Progenitor cell of endocrine pancreas (in vitro differentiated cells): ENCODE results near the gene DIP2A. TPM values are rescaled to one million over a fixed set of nuclear protein-coding genes. Genes with fewer than 3 reads are reported as not detected.

Source experiments
- DNase-seq: peaks from one replicate; pipeline ENCODE4 v3.0.0; 2021; ENCODE audit warnings: low spot score; ENCODE audit not compliant: unreplicated experiment
- H3K27ac Mint-ChIP-seq: 2 replicates; pipeline ENCODE4 v1.8.0; 2021; ENCODE audit warnings: mild to moderate bottlenecking, moderate library complexity, mixed read lengths
- H3K27me3 Mint-ChIP-seq: 2 replicates; pipeline ENCODE4 v1.8.0; 2021; ENCODE audit warnings: mixed read lengths
- H3K36me3 Mint-ChIP-seq: 2 replicates; pipeline ENCODE4 v1.8.0; 2022; ENCODE audit warnings: mixed read lengths; ENCODE audit not compliant: insufficient read depth
- H3K4me1 Mint-ChIP-seq: 2 replicates; pipeline ENCODE4 v1.8.0; 2021; ENCODE audit warnings: low read depth, mixed read lengths
- H3K4me3 Mint-ChIP-seq: 2 replicates; pipeline ENCODE4 v1.8.0; 2021; ENCODE audit warnings: low read depth, mild to moderate bottlenecking, moderate library complexity, mixed read lengths
- H3K9me3 Mint-ChIP-seq: 2 replicates; pipeline ENCODE4 v1.8.0; 2021; ENCODE audit warnings: low read depth, mixed read lengths
- CTCF ChIP-seq: fragments of 200-600 bp; sonication (generic); IDR thresholded peaks from one replicate; pipeline ENCODE4 v1.5.0; 2021; ENCODE audit warnings: antibody characterized with exemption, mild to moderate bottlenecking; ENCODE audit not compliant: unreplicated experiment
- total RNA-seq: library from RNA; stranded (reverse); gene quantifications from 2 replicates; pipeline ENCODE4 v1.2.1, GENCODE V29; 2021

DIP2A gene
- total RNA-seq, 1 donor from 2014 or later: 70.2 TPM

- no peak for DNase-seq
- no peak for TF ChIP-seq CTCF
- Mint-ChIP-seq H3K27ac (no peak overlapping the region), H3K9me3 (peaks cover 5% of the 10 kb centered on the region), H3K36me3 (no peaks in the 10 kb centered on the region), H3K27me3 (peaks cover 30% of the 10 kb centered on the region), H3K4me3 (no peak overlapping the region), H3K4me1 (peaks cover 6% of the 10 kb centered on the region)
Observed at GRCh38 chr21:46613391-46613790, 154.7 kb downstream of the DIP2A start.

DNA sequence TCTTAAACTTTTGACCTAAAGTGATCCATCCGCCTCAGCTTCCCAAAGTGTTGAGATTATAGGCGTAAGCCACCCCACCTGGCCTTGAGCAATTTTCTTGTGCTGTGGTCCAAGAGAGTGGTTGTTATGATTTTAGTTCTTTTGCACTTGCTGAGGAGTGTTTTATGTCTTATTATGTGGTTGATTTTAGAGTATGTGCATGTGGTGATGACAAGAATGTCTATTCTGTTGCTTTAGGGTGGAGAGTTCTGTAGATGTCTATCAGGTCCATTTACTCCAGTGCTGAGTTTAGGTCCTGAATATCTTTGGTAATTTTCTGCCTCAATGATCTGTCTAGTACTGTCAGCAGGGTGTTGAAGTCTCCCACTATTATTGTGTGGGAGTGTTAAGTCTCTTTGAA, 157.4 kb downstream of the DIP2A start:
- H3K36me3 Mint-ChIP-seq: no peaks in the 10 kb centered on the region
- H3K27me3 Mint-ChIP-seq: peaks cover 26% of the 10 kb centered on the region
- no peak overlapping the region for H3K4me3 Mint-ChIP-seq
- H3K4me1 Mint-ChIP-seq: peaks cover 12% of the 10 kb centered on the region
- H3K9me3 Mint-ChIP-seq: peaks cover 3% of the 10 kb centered on the region
- no peak for DNase-seq
- TF ChIP-seq CTCF: no peak
- no peak overlapping the region for H3K27ac Mint-ChIP-seq

DNA sequence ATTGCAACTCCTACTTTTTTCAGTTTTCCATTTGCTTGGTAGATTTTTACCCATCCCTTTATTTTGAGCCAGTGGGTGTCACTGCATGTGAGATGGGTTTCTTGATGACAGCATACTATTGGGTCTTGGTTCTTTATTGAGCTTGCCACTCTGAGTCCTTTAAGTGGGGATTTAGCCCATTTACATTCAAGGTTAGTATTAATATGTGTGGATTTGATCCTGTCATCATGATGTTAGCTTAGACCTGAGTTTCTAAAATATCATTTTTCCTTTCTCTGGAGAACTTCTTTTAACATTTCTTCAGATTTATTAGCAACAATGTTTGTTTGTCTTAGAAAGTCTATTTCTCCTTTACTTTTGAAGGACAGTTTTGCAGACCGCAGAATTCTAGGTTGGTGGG, 158.0 kb downstream of the DIP2A start:
- DNase-seq: no peak
- peaks cover 3% of the 10 kb centered on the region for H3K9me3 Mint-ChIP-seq
- H3K4me1 Mint-ChIP-seq: peaks cover 16% of the 10 kb centered on the region
- H3K27ac Mint-ChIP-seq: no peak overlapping the region
- no peaks in the 10 kb centered on the region for H3K36me3 Mint-ChIP-seq
- H3K27me3 Mint-ChIP-seq: peaks cover 26% of the 10 kb centered on the region
- no peak overlapping the region for H3K4me3 Mint-ChIP-seq
- no peak for TF ChIP-seq CTCF

DNA sequence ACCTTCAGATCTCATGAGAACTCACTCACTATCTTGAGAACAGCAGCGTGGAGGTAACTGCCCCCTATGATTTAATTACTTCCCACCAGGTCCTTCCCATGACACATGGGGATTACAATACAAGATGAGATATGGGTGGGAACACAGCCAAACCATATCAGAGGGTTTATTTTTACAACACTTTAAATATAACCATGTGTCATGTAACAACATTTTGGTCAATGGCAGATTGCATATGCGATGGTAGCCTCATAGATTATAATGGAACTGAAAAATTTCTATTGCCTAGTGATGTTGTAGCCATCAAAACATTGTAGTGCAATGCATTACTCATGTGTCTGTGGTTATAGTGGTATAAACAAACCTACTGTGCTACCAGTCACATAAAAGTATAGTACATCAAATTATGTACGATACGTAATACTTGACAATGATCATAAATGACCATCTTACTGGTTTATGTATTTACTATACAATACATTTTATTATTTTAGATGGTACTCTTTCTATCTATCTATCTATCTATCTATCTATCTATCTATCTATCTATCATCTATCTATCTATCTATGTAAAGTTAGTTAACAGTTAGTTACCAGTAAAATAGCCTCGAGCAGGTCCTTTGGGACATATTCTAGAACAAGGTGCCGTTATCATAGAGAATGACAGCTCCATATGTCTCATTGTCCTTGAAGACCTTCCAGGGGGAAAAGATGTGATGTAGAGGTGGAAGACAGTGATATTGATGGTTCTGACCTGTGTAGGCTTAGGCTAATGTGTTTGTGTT, 158.8 kb downstream of the DIP2A start:
- peaks cover 23% of the 10 kb centered on the region for H3K4me1 Mint-ChIP-seq

More for the DNA sequence above, 158.8 kb downstream of the DIP2A start:
- Mint-ChIP-seq H3K27me3 (peaks cover 26% of the 10 kb centered on the region), H3K36me3 (no peaks in the 10 kb centered on the region), H3K9me3 (peaks cover 3% of the 10 kb centered on the region), H3K4me3 (no peak overlapping the region), H3K27ac (no peak overlapping the region)
- DNase-seq: no peak
- no peak for TF ChIP-seq CTCF
